Measurements from ENCODE around the gene TXNRD3. TPM values are rescaled to one million over a fixed set of nuclear protein-coding genes. Genes with fewer than 3 reads are reported as not detected.
A peak's percentile ranks its signal among the peaks of the same experiment; 100 is the strongest.

The TXNRD3 gene
- total RNA-seq, 1 experiment from 2014 or later, result 11.1 TPM

DNA sequence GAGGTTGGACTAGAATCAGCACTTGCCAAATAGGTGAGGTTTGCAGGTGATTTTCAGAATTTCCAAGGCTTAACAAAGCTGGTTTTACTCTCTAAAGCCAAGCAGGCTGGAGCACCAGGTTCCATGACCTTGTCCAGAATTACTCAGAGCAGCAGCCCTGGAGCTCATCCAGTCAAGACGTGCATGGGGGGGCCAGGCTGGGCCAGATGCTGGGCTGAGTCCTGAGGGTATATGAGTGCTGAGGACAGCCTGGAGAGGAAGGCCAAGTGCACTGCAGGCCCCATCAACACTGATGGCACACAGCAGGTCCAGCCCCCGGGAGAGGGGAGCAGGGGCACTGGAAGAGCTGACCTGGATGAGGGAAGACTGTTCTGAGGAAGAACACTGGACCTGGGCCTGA, 3.0 kb upstream of the TXNRD3 start:
- BruUV-seq (replicated peaks), result no TSS peak
- no peaks in the 10 kb centered on the region for H3K27me3 ChIP-seq (replicated peaks; ENCODE audit: control insufficient read depth, insufficient read depth, low read length)
- intact Hi-C loops (cut with micrococcal nuclease; ENCODE audit: unreplicated experiment), result loop anchor here (10.0 kb wide), 1 partner anchor 133 kb away; the partner anchor contains the start of gene CHST13
- POLR2A ChIA-PET, result no interaction called here
- Mint-ChIP-seq H3K4me1 (ENCODE audit: low read depth, unreplicated experiment) (no peaks in the 10 kb centered on the region), H3K36me3 (ENCODE audit: insufficient read depth, unreplicated experiment) (peaks cover 5% of the 10 kb centered on the region), H3K9me3 (ENCODE audit: unreplicated experiment) (no peaks in the 10 kb centered on the region), H3K27ac (ENCODE audit: unreplicated experiment) (no peak overlapping the region), H3K27me3 (ENCODE audit: insufficient read depth, unreplicated experiment) (peaks cover 7% of the 10 kb centered on the region), H3K4me3 (ENCODE audit: unreplicated experiment) (no peak overlapping the region)
- H3K4me1 ChIP-seq, result no peaks in the 10 kb centered on the region
- CTCF ChIA-PET, result no interaction called here
- DNase-seq, result no peak
- no peak overlapping the region for H3K4me3 ChIP-seq (ENCODE audit: low read depth, low read length)
- H3K36me3 ChIP-seq (ENCODE audit: control insufficient read depth, insufficient read depth, low read length), result no peaks in the 10 kb centered on the region
- TF ChIP-seq CTCF (IDR thresholded peaks at IDR 0.05; ENCODE audit: insufficient read depth in 1 of 2, low read depth in 1 of 2, low read length in 1 of 2, severe bottlenecking in 1 of 2, unreplicated experiment in 1 of 2), result no peak
- H3K9me3 ChIP-seq, result 0 out of 2 replicates have a peak, but pooled peaks cover 4% of the 10 kb centered on the region

DNA sequence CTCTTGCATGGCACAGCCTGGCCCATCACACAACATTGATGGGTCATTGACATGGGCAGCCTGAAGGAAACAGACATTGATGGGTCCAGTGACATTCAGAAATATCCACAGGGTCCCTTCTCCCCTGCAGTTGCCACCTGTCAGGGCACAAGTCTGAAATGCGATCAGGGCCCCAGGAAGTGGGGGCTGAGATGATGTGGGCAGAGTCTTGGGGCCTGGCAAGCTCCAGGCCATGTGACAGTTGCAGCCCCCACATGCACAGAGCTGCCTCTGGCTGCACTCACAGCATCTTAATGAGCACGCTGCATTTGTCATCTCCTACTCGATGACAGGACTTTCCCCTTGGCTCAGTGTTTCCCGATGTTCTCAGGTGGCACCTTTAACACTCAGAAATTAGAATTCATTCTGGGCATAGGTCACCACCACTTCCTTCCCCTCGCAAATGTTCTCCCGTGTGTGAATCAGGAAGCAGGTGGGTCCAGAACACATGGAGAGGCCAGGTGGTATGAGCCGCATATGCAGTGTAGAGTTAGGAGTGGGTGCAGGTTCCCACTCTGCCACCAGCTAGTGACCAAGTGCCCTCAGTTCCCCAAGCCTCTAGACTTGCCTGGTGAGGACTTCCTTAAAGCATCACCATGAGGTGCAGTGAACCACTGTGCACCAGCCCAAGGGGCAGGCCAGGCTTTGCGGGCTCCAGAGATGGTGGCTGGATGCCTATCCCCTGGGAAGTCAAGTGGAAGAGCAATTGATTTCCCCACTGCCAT, 1.6 kb upstream of the TXNRD3 start:
- intact Hi-C loops (cut with micrococcal nuclease; ENCODE audit: unreplicated experiment), result loop anchor here (10.0 kb wide), 1 partner anchor 132 kb away; the partner anchor contains the start of gene CHST13
- Histone ChIP-seq H3K27me3 (replicated peaks; ENCODE audit: control insufficient read depth, insufficient read depth, low read length) (no peaks in the 10 kb centered on the region), H3K36me3 (ENCODE audit: control insufficient read depth, insufficient read depth, low read length) (no peaks in the 10 kb centered on the region), H3K4me3 (ENCODE audit: low read depth, low read length) (no peak overlapping the region), H3K4me1 (no peaks in the 10 kb centered on the region), H3K9me3 (0 out of 2 replicates have a peak, but pooled peaks cover 4% of the 10 kb centered on the region)
- H3K4me3 Mint-ChIP-seq (ENCODE audit: unreplicated experiment), result no peak overlapping the region
- H3K4me1 Mint-ChIP-seq (ENCODE audit: low read depth, unreplicated experiment), result no peaks in the 10 kb centered on the region
- ChIA-PET POLR2A (no interaction called here), CTCF (no interaction called here)
- no peak for TF ChIP-seq CTCF (IDR thresholded peaks at IDR 0.05; ENCODE audit: insufficient read depth in 1 of 2, low read depth in 1 of 2, low read length in 1 of 2, severe bottlenecking in 1 of 2, unreplicated experiment in 1 of 2)
- no peak overlapping the region for H3K27ac Mint-ChIP-seq (ENCODE audit: unreplicated experiment)
- no TSS peak for BruUV-seq (replicated peaks)
- no peak for DNase-seq
- no peaks in the 10 kb centered on the region for H3K9me3 Mint-ChIP-seq (ENCODE audit: unreplicated experiment)
- peaks cover 5% of the 10 kb centered on the region for H3K36me3 Mint-ChIP-seq (ENCODE audit: insufficient read depth, unreplicated experiment)
- H3K27me3 Mint-ChIP-seq (ENCODE audit: insufficient read depth, unreplicated experiment), result peaks cover 3% of the 10 kb centered on the region

- no peak for DNase-seq
- no peaks in the 10 kb centered on the region for H3K36me3 ChIP-seq (ENCODE audit: control insufficient read depth, insufficient read depth, low read length)
- H3K27ac Mint-ChIP-seq (ENCODE audit: unreplicated experiment), result no peak overlapping the region
- H3K9me3 ChIP-seq, result no peaks in the 10 kb centered on the region
- TF ChIP-seq CTCF (IDR thresholded peaks at IDR 0.05; ENCODE audit: insufficient read depth in 1 of 2, low read depth in 1 of 2, low read length in 1 of 2, severe bottlenecking in 1 of 2, unreplicated experiment in 1 of 2), result no peak
- H3K27me3 Mint-ChIP-seq (ENCODE audit: insufficient read depth, unreplicated experiment), result peaks cover 3% of the 10 kb centered on the region
- no peak overlapping the region for H3K4me3 ChIP-seq (ENCODE audit: low read depth, low read length)
- no peaks in the 10 kb centered on the region for H3K4me1 ChIP-seq
- ChIA-PET POLR2A (no interaction called here), CTCF (no interaction called here)
- no peaks in the 10 kb centered on the region for H3K27me3 ChIP-seq (replicated peaks; ENCODE audit: control insufficient read depth, insufficient read depth, low read length)
- no peaks in the 10 kb centered on the region for H3K9me3 Mint-ChIP-seq (ENCODE audit: unreplicated experiment)
- no peaks in the 10 kb centered on the region for H3K4me1 Mint-ChIP-seq (ENCODE audit: low read depth, unreplicated experiment)
- peaks cover 5% of the 10 kb centered on the region for H3K36me3 Mint-ChIP-seq (ENCODE audit: insufficient read depth, unreplicated experiment)
- intact Hi-C loops (cut with micrococcal nuclease; ENCODE audit: unreplicated experiment), result loop anchor here (10.0 kb wide), 1 partner anchor 131 kb away; the partner anchor contains the start of gene CHST13
- H3K4me3 Mint-ChIP-seq (ENCODE audit: unreplicated experiment), result peak overlapping the region; percentile 31
- no TSS peak for BruUV-seq (replicated peaks)
Observed at GRCh38 chr3:126655887-126656286, 963 bp upstream of the TXNRD3 start.

Data from Caco-2 (cell line).